GM19240 (cell line): ENCODE data around the gene GRIFIN.

Experiments
- DNase-seq: peaks from one replicate; pipeline ENCODE4 v3.0.0; 2011; ENCODE audit warnings: low spot score; ENCODE audit not compliant: insufficient read length

GRIFIN gene

DNA sequence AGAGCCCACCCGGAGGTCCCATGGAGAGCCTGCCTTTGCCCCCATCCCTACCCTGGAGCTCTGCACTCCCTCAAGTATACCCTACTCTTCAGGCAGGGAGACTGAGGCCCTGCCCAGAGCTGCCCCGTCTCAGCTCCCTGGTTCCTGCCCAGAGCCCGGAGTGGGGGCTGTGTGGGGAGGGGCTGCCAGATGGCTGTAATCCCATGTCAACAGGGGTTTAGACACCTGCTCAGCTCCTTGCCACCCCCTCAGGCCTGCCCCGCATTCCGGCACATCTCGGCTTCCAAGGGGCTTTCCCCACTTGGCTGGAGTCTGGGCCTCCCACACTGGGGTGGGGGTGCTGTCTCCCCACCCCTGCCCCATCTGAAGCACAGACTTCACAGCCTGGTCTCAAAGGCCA, 22.5 kb upstream of the GRIFIN start:
- no peak for DNase-seq

- no peak for DNase-seq
These were observed 21.5 kb upstream of the GRIFIN start for GRCh38 chr7:2497500-2498336.

GRCh38 chr7:2497065-2497464, 20.9 kb upstream of the GRIFIN start:
- no peak for DNase-seq

- no peak for DNase-seq
These were observed 20.2 kb upstream of the GRIFIN start for GRCh38 chr7:2496375-2496774.

- DNase-seq: no peak
These were observed 19.5 kb upstream of the GRIFIN start for GRCh38 chr7:2495418-2496299.

DNA sequence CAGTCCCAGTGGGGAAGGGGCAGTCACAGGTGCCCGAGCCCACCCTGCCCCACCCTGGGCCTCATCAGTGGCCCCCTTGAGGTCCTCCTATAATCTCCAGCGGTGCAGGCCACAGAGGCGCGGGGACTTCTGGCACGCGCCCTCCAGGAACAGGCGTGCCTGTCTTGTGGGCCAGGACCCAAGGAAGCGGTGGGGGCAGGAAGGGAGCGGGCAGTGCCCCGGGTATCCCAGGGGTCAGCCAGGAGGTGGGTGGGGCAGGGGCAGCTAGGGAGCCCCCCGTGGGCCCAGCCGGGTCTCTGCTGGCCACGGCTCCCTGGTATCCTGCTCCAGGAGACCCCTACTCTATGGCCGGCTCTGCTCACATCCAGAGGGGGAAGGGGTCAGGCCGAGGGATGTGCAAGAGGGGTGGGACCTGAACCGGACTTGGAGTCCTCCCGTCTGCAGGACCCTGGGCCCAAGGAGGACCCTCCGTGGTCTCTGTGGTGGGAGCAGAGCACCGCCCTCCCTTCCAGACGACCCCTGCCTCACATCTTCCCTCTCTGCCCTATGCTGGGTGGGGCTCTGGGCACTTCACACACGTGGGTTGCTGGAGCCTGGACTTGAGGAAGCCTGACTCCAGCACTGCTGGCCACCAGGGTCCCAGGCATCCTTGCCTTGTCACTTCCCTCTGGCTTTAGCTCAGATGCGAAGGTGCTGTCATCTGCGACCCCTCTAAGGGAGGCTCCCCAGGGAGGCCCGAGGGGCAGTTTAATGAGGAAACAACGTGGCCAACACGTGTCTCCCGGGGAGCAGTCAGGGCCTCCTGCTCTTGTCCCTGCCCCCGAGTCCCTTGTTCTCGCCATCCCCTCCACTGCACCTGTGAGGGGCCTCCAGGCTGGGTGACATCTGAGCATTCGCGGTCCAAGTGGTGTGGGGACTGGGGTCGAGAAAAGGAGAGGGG, 18.3 kb upstream of the GRIFIN start:
- DNase-seq: no peak

GRCh38 chr7:2493205-2494164, 17.3 kb upstream of the GRIFIN start:
- DNase-seq: no peak

DNA sequence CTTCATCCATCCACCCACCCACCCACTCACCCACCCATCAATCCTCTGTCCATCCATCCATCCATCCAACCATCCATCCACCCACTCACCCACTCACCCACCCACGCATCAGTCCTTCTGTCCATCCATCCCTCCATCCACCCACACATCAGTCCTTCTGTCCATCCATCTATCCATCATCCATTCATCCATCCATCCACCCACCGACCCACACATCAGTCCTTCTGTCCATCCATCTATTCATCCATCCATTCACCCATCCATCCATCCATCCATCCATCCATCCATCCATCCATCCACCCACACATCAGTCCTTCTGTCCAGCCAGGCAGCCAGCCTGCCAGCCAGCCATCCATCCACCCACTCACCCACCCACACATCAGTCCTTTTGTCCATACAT, 15.8 kb upstream of the GRIFIN start:
- no peak for DNase-seq

- no peak for DNase-seq
These were observed 14.0 kb upstream of the GRIFIN start for GRCh38 chr7:2490181-2490651.

- no peak for DNase-seq
These were observed 12.5 kb upstream of the GRIFIN start for GRCh38 chr7:2488681-2489080.

- no peak for DNase-seq
These were observed 12.1 kb upstream of the GRIFIN start for GRCh38 chr7:2488272-2488645.

DNA sequence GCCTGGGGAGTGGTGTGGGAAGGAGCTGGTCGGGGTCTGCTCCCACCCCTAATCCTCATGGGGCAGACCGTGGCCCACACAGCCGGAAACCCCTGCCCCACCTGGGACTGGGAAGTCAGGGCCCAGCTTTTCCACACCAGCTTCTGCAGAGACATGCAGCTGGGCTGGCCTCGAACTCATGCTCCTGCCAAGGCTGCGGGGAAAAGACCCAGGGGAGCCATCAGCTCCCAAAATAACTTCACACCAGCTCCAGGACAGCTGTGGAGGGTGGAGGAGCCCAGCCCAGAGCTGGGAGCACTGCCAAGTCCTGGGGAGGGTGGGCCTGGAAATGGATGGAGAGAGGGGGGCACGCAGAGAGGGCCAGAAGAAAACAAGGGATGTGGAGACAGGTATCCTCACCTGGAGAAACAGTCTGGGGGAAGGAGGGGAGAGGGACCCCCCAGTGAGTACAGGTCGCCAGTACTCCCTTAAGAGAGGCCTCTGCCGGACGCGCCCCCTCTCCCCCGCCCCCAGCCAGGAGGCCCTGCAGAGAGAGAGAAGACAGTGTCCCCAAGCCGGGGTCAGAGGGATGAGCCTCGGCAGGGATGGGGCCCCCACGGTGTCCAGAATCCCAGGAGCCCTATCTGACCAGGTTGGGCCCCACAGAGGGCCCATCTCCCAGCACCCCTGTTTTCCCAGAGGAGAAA, 11.5 kb upstream of the GRIFIN start:
- DNase-seq: no peak

GRCh38 chr7:2484868-2485267, 8.7 kb upstream of the GRIFIN start:
- DNase-seq: no peak

GRCh38 chr7:2483494-2483893, 7.3 kb upstream of the GRIFIN start:
- DNase-seq: no peak

DNA sequence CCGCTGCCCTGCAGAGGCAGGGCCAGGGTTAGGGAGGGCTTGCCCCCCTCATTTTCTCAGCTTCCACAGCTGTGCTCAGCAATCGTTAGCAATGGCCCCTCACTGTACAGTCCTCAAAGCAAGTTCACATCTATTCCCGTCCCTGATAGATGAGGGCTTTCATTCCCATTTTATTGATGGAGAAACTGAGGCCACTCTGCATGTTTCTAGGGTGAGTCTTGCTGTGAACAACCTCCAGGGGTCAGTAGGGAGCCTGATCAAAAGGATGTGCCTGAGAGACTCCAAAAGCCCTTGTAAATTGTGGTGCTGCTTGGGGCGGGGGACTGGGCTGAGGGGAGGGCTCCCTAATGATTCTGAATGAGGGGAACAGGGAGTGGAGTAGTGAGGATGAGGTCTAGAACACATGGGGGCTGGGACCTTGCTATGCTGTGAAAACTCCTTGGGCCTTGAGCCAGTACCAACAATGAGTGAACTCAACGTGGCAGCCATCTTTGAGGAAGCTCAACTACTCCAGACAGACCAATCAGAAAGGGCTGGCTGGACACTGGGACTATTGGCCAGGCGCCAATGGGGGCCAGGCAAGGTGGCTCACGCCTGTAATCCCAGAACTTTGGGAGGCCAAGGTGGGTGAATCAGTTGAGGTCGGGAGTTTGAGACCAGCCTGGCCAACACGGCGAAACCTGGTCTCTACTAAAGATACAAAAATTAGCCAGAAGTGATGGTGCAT, 6.7 kb upstream of the GRIFIN start:
- no peak for DNase-seq

DNA sequence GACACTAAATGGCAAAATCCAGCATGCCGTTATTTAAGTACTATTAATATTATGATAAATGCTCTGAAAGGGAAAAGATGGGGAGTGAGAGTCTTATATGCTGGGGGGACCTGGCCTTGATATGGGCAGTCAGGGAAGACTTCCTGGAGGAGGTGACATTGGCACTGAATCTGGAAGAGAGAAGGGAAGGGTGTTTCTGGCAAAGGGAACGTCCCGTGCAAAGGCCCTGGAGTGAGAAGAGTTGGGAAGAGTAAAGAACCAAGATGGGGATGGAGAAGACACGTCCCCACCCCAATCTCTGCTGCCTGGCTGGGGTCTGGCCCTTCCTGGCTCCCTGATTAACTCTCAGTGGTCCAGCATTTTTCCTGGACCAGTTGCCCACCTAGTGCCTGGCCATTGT, 5.0 kb upstream of the GRIFIN start:
- DNase-seq: no peak

DNA sequence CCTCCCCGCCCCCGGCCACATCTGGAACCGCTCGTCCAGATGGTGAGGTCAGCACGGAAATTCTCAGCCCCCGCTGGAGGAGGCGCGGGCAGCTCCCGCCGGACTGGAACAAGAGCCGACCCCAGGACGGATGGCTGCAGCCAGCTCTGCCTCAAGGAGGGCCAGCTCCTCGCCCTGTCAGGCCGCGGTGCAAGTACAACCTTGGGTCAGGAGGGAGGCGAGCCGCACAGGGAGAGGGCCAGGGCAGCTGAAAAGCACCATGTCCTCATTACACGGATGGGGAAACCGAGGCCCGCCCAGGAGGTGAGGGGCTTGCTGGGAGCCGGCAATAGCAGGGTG, 3.8 kb upstream of the GRIFIN start:
- DNase-seq: no peak

GRCh38 chr7:2479276-2480069, 3.3 kb upstream of the GRIFIN start:
- DNase-seq: no peak
